HG03045 (cell line): ENCODE results near the gene POLR2L.

ENCODE experiments used
- ATAC-seq: cut with Tn5 transposase; IDR thresholded peaks from one replicate; pipeline ENCODE4 v1.9.1; 2021; ENCODE audit warnings: mild to moderate bottlenecking, moderate library complexity; ENCODE audit not compliant: unreplicated experiment

POLR2L gene

GRCh38 chr11:869399-870126, 27.2 kb upstream of the POLR2L start:
- ATAC-seq = no peak

- ATAC-seq = no peak
Observed at GRCh38 chr11:868802-869201, 26.5 kb upstream of the POLR2L start.

- no peak for ATAC-seq
Observed at GRCh38 chr11:868394-868793, 26.1 kb upstream of the POLR2L start.

- no peak for ATAC-seq
Observed at GRCh38 chr11:867856-868358, 25.6 kb upstream of the POLR2L start.

- no peak for ATAC-seq
Observed at GRCh38 chr11:866481-866880, 24.2 kb upstream of the POLR2L start.

- no peak for ATAC-seq
Observed at GRCh38 chr11:865462-866430, 23.4 kb upstream of the POLR2L start.

GRCh38 chr11:864898-865297, 22.6 kb upstream of the POLR2L start:
- no peak for ATAC-seq

GRCh38 chr11:863910-864827, 21.8 kb upstream of the POLR2L start:
- ATAC-seq = no peak

GRCh38 chr11:863023-863909, 20.9 kb upstream of the POLR2L start:
- ATAC-seq = no peak

- ATAC-seq = no peak
Observed at GRCh38 chr11:862696-863022, 20.3 kb upstream of the POLR2L start.

GRCh38 chr11:862081-862661, 19.8 kb upstream of the POLR2L start:
- ATAC-seq = no peak

- no peak for ATAC-seq
Observed at GRCh38 chr11:861105-861479, 18.8 kb upstream of the POLR2L start.

GRCh38 chr11:860234-861104, 18.1 kb upstream of the POLR2L start:
- no peak for ATAC-seq

GRCh38 chr11:859394-860131, 17.2 kb upstream of the POLR2L start:
- no peak for ATAC-seq

GRCh38 chr11:858762-859339, 16.5 kb upstream of the POLR2L start:
- no peak for ATAC-seq

GRCh38 chr11:858053-858761, 15.9 kb upstream of the POLR2L start:
- no peak for ATAC-seq

- ATAC-seq = no peak
Observed at GRCh38 chr11:856397-856796, 14.1 kb upstream of the POLR2L start.
